Glomerular visceral epithelial cell (primary cell): ENCODE results near the gene NDUFV2.

Experiments
- DNase-seq: peaks from one replicate; pipeline ENCODE4 v3.0.0-alpha.2; 2016; ENCODE audit errors: extremely low spot score

NDUFV2 gene

DNA sequence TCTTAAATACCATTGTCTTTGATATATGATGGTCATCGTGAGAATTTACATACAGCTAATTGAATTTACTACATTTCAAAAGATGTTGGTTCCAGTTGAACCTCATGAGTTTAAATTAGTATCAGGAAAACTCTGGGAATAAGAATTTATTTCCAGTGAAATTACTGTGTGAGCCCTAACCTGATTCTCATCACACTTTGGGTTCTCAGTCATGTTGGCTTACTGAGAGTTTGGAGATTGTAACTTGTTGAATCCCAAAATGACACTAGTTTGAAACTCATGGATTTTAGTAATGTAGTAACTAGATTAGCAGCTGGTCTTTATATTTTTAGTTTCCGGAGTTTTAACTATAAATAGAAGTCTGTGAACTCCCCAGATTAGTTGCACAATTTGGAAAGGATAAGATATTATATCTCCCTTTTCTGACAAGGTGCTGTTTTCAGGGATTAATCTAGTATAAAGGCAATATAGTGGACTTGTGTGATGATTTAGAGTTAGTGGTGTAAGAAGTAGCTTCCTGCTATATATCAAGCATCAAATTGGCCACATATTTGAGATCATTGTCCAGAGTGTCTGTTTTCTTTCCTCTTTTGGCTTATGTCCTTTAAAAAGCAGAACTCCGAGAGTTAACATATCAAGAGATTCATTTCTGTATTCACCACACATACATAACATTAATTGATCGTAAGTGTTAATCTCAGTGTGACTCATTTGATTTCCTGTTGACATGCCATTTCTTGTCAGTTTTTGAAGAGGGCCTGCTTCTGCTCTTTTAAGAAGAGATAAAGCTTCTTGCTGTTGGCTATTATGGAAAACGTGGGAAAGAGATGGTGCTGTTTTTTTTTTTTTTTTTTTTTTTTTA, 15.7 kb downstream of the NDUFV2 start:
- DNase-seq = no peak

DNA sequence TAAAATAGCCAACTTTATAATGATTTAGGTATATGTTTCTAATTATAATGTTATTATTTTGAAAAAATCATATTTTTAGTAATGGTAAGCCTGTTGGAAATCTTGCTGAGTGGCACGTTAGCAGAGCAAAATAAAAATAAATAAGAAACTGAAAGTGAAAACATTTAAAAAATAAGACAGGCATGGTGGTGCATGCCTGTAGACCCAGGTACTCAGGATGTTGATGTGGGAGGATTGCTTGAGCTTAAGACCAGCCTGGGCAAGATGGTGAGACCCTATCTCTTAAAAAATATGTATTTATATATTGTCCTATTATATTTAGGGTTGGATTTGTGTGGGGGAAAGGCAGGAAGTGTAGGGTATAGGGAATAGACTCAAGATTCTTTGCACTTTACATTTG, 18.3 kb downstream of the NDUFV2 start:
- DNase-seq = no peak

DNA sequence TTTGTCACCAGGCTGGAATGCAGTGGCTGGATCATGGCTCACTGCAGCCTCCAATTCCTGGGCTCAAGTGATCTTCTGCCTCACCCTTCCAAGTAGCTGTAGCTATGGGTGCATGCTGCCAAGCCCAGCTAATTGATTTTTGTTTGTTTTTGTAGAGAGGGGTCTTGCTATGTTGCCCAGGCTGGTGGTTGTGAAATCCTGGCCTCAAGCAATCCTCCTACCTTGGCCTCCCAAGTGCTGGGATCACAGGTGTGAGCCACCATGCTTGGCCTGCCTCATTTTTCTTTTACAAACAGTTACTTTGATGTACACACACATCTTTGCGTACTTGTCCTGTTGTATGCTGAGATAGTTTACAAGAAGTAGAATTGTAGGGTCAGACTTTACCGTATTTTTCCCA, 21.0 kb downstream of the NDUFV2 start:
- no peak for DNase-seq

DNA sequence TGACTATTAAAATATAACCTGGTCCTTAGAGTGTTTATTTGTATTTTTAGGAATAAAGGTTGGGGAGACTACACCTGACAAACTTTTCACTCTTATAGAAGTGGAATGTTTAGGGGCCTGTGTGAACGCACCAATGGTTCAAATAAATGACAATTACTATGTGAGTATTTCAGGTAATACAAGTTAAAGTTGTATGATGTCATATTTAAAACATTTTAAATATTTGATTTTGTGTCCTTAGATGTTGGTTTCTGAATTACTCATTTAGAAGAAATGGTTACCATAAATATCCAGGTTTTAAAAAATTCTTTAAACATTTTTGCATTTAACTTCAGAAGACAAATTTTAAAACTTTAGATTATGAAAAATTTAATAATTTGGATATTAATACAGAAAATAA, 22.3 kb downstream of the NDUFV2 start:
- no peak for DNase-seq

DNA sequence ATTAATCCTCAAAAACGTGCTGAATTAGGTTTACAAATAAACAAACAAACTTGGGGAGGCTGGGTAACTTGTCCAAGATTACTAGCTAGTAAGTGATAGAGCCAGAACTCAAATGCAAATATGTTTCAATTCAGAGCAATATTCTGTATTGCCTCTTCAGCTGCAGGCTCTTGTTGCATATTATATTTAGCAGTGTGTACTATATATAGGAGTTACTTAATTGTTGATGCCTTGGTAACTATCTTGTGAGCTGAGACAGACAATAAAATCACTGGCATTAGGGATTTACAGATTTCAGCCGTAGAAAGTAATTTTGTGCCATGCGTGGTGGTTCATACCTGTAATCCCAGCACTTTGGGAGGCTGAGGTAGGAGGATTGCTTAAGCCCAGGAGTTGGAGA, 23.8 kb downstream of the NDUFV2 start:
- no peak for DNase-seq

DNA sequence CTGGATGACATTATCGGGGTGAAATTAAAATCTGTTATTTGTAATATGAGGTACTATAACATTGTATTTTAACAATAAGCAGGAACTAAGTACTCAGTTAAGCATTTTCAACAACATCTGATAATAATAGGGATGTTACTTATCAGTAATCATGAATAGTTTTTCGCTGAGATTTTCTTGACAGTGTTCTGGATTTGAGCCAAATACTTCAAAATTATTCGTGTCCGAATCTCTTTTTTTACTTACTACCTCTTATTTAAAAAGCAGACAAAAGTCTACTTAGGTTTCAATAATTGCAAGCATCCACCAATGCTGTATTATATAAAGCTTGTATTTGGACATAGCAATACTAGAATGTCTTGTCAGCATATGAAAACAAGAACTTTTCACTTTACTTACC, 27.7 kb downstream of the NDUFV2 start:
- DNase-seq = no peak

DNA sequence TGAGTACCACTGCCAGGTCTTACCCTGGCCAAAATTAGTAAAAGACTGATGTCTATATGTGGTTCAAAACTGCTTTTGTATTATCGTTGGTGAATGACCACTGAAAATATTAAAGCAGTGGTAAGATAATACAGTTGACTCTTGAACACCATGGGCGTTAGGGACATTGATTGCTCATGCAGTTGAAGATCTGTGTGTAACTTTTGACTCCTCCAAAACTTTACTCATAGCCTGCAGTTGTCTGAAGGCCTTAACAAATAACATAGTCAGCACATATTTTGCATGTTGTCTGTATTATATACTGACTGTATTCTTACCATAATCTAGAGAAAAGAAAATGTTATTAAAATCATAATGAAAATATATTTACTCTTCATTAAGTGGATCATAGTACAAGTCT, 28.3 kb downstream of the NDUFV2 start:
- no peak for DNase-seq

DNA sequence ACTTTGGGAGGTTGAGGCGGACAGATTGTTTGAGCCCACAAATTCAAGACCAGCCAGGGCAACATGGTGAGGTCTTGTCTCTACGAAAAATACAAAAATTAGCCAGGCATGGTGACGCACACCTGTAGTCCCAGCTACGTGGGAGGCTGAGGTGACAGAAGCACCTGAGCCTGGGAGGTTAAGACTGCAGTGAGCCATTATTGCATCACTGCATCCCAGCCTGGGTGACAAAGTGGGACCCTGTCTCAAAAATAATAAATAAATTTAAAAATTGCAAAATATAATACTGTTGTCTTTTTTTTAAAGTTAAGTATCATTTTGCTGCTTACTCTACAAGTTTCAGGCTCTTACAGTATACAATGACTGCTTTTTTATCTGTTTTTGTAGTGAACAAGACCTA, 30.1 kb downstream of the NDUFV2 start:
- no peak for DNase-seq

DNA sequence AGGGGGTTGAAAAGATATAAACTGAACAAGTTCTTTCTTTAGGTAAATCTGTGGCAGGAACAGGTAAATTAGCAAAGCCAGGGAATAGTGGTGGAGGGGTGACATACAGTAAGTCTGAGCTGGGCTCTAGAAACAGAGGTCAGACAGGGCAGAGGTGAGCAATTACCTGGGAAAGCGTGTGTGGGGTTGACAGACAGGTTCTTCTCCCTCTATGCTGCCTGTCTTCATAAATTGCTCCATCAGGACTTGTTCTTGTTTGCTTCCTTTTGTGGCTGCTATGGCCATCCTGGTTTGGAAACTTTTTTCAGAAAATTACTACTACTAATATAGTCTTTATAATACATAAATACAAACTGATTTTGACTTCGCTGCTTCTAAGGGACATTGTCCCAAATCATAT, 30.7 kb downstream of the NDUFV2 start:
- no peak for DNase-seq

DNA sequence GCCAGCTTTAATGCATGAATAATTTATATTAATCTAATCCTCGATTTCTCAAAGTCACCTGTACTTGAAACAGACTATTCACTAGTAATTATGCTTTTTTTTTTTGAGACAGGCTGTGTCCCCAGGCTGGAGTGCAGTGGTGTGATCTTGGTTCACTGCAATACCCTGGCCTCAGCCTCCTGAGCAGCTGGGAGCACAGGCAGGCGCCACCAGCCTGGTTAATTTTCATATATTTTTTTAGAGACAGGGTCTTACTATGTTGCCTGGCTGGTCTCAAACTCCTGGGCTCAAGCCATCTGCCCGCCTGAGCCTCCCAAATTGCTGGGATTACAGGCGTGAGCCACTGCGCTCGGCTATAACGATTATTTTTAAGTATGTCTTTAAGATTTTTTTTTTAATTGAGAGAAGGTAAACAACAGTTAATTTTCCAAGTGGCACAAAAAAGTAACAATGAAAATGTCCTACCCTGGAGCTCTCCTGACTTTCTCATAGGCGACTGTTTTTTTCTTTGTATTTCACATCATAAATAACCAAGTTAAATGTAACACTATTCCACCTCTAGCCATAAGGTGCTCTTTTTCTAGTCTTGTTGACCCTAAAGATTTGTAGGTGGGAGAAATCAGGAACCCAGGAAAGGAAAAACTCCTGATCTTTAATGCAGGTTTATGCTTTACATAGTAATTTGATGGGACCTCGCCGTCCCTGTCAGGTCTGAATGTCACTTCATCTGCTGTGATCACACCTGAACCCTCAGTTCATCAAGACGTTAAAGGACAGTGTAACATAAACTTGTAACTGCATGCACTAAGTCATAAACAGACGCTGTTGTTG, 32.8 kb downstream of the NDUFV2 start:
- no peak for DNase-seq

DNA sequence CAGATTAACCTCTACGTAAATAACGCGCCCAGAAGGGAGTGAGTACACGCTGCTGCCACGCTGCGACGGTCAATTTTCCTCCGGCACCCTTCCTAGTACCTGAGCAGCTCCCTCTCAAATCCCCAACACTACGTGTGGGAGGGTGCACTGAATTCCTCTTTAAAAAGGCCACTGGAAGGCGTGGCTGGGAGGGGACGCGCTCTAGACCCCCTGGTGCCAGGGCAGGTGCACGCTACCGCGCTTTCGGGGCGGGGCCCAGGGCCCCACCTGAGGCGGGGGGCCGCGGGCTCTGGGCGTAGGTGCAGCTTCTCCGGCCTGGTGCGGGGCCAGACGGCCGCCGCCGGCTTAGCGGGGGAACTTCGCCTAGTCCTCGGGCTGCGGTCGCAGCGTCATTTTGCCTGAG, 33.4 kb downstream of the NDUFV2 start:
- peak; percentile 46 for DNase-seq

DNA sequence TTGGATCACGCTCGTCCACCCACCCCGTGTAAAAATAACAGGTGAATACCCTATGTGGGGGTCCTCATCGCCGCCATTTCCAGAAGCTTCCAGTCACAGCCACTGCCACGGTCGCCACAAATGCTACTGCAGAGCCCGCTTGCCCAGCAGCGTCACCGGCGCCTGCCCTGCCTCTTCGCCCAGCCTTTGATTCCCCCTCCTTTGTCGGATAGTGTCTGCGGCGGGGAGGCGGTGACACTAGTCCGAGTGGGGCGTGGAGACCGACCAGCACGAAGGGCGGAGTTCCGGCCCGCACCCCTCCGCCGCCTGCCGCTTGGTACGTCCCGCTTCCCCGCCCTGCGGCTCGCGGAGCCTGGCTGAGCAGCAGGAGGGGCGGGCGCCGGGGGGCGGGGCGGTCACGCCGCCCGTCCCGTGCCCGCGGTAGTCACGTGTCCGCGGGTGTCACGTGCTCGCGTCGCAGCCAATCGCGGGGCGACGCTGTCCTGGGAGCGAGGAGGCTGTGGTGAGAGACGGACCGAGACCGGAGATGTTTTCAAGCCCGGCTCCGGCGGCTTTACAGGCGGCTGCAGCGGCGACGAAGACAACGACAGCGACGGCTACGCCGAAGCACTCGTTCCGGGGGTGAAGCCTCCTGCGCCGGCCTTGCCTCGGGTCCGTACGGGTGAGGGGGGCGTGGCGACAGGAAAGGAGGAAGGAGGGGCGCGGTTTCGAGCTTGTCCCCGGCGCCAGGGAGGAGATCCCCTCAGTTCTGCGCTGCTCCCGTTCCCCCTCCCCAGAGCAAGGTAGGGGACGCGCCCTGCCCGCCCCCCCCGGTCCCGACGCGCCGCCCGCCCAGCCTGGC, 34.0 kb downstream of the NDUFV2 start, which contains the start of gene ANKRD12:
ANKRD12 (plus strand) TSS at position 467 of the 841 bp plus-strand sequence. CDS start 45,652 bp downstream, outside the sequence.
- peak; percentile 99 for DNase-seq

DNA sequence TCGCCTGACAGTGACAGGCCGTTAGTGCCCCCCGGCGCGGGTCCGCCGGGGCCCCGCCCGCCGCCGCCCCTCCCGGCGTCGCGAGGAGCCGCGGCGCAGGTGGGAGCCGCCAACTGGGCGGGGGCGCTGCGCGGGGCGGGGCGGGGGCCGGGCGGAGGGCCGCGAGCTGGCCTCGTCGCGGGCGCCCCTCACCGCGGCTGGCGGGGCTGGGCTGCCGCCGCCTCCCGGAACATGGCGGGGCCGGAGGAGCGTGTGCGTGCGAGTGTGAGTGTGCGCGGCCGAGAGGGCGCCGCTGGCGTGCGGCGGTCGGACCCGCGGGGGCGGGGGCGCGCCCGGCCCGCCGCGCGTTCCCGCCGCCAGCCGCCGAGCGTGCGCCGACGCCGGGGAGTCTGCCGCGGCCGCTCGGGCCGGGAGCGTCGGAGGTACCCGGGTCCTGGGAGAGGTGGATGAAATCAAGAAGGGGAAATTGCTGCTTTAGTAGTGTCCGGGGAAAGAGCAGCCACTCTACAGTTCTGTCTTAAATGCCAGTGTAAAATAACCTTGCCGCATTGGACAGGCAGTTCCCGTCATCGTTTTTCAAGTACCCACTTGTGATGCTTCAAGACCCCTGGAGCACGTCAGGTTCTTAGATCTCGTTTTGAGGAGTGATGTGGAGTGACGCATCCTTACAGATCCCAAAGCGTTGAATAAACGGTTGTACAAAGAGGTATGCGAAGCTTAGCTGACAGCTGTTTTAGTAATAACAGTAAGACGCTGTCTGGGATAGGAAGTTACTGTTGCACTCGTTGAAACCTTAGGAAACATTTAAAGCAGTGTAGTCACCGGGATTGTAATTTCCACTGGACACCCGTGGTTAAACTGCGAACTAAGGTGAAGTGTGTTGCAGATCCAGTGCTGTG, 34.9 kb downstream of the NDUFV2 start:
- DNase-seq = peak; percentile 81

DNA sequence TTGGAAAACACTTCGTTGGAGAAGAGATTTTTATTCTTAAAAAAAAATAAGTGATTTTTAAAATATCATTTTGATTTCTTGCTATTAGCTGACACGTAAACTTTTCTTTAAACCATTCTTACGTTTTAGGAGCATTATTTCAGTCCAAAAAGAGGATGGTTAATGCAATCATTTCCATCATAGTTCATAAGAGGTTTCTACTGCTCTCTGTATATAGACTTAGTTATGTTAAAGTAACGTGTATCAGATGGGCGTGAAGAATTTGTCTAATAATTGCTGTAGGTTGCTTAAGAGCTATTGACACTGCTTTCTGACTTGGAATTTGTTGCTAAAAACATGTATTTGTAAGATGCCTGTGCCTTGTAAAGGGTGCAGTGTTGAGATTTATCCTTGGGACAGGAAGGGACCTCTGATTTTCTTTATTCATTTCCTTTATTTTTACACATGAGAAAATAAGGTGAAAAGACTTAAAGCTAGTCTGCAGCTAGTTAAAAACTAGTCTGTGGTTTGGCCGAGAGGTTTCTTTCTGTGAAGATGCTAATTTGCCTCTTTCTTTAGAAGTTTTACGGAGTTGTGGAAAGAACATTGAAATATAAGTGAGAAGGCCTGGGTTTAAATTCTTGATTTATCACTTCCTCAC, 37.0 kb downstream of the NDUFV2 start:
- no peak for DNase-seq

DNA sequence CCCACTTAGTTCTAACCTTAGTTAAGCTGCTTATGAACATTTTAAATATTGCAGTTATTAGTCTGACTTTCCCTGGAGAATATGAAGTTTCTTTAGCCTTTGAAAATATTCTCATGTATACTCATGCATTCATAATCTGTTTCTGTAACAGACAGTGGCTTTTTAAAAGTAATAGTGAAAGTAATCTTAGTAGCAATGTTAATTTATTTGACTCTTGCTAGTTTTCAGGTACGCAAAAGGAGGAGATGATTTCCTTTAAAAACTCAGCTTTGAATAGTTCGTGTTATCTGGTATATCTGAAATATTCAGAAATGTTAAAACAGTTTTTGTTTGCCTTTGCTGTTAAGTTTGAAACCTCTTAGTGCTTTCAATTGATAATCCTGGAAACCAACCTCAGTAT, 37.9 kb downstream of the NDUFV2 start:
- DNase-seq = no peak

DNA sequence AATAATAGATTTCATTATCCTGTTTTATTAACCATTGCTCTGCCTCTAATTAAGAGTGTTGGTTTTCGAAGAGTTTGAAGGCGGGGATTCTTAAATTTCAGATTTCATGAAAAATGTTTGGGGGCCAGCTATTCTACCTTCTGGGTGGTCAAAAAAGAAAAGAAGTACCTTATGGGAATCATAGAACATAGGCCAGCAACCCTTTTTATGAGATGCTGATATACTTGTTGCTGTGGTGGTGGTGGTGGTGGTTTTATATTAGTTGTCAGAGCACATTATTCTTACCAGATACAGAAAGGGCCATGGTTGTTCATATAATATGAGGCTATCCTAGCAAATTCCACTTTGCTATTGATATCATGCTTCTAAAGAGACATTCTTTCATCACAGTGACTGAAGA, 38.5 kb downstream of the NDUFV2 start:
- no peak for DNase-seq

DNA sequence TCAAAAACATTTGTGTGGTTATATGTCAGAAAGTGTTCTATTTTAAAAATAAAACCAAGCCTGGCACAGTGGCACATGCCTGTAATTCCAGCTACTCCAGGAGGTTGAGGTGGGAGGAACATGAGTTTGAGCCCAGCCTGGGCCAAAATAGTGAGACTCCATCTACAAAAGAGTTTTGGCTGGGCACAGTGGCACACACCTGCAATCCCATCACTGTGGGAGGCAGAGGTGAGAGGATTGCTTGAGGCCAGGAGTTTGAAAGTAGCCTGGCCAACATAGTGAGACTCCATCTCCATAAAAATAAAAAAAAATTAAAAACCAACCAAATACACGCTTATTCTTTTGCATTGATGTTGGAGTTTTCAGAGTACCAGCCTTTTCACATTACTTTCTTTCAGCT, 43.7 kb downstream of the NDUFV2 start:
- no peak for DNase-seq

DNA sequence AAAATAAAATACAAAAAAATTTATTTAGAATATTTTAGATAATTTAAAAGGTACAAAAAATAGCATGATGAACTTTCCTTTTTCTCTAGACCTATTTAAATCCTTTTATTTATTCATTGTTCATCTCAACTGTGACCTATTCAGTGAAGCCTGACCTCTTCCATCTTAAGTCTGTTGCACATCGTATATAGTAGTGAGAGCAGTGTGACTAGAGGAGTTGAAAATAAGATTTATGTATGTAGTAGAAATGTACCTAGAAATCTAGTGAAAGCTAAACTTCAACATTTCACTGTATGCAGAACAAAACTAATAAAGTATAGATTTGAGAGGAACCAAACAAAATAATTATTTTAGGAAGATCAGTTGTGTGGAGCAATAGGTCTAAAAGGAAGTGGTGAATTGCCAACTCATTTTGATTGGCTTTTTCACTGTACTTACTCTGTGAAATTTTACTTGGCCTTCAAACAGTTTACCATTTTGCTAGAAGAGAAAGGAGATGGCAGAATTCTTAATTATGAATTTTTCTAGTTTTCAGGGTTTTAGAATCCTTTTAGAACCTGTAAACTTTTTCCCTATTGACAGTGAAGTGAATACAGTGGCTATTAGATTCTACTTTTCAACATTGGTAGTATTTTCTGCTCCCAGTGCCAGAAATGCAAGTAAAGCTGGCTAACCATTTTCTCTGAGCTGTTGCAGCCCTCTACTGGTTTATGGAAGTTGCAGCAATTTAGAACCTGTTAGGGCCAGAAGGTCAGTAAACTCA, 45.1 kb downstream of the NDUFV2 start:
- DNase-seq = peak; percentile 64

DNA sequence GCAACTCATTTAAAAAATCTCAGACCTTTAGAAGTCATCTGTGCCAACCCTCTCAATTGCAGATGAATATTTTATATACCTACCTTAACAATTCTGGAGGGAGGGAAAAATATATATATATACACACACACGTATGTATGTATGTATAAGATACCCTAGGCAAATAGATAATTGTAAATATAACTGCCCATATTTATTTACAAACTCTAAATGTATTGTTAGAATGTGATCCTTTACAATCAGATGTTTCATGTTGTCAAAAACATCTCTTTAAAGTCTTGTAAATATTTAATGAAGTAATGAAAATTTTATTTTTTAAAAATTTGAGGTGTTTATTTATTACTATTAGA, 45.7 kb downstream of the NDUFV2 start:
- no peak for DNase-seq

DNA sequence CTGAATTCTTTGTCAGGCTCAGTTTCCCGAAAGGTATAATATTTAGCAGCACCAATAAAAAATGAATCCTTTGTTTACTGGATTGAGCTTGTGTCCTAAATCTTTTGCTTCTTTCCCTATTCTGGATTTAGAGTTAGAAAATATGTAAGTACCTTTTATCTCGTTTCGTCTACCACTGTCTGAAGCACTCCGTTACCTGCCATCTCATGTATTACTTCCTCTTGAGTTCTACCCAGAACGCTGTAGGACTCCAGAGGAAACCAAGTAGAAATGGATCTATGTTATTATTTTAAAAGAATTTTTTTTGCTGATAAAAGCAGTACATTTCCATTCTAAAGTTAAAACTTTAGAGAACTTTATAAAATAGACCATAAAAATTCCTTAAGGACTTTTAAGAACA, 47.6 kb downstream of the NDUFV2 start:
- no peak for DNase-seq
